ENCODE results near the gene ANKRD34A.

Gene ANKRD34A

DNA sequence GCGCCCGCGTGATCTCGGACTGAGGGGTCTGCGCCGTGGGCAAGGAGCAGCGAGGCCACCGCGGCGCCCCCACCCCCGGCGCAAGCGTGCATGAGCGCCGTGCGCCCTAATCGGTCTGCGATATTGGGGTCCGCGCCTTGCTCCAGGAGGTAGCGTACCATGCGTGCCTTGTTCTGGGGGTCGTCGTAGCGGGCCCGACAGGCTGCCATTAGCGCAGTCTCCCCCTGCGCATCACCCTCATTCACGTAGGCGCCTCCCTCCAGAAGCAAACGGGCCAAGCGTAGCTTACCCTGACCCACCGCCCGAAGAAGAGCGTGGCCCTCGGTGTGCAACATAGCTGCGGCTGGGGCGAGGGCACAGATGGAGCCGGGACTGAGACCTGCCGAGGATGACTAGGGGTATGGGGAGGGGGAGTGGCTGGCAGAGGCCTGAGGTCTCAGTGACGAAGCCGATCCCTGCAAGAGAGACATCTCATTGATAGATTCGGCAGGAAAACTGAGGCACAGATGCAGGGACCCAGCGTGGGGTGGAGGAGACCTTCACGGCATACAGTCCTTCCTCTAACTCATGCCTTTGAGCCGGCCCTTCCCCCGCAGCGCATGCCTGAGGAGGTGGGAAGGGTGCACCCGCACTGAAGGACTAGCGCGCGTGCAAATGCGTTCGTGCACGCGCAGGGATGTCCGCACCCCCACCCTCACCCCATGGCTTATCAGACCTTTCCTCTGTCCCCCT, 2.8 kb downstream of the ANKRD34A start:
- no peaks in the 10 kb centered on the region for H4K20me1 ChIP-seq (ENCODE audit: insufficient read depth, low read length)
- DNase-seq: no peak
- H3K79me2 ChIP-seq (ENCODE audit: low read length): no peaks in the 10 kb centered on the region
- peak; percentile 95 for TF ChIP-seq EZH2 (optimal IDR thresholded peaks at IDR 0.05; ENCODE audit: low read depth, low read length)
- no peak for TF ChIP-seq EZH2phosphoT487 (IDR thresholded peaks at IDR 0.05; ENCODE audit: low read length)
- TF ChIP-seq, protein P1, sequence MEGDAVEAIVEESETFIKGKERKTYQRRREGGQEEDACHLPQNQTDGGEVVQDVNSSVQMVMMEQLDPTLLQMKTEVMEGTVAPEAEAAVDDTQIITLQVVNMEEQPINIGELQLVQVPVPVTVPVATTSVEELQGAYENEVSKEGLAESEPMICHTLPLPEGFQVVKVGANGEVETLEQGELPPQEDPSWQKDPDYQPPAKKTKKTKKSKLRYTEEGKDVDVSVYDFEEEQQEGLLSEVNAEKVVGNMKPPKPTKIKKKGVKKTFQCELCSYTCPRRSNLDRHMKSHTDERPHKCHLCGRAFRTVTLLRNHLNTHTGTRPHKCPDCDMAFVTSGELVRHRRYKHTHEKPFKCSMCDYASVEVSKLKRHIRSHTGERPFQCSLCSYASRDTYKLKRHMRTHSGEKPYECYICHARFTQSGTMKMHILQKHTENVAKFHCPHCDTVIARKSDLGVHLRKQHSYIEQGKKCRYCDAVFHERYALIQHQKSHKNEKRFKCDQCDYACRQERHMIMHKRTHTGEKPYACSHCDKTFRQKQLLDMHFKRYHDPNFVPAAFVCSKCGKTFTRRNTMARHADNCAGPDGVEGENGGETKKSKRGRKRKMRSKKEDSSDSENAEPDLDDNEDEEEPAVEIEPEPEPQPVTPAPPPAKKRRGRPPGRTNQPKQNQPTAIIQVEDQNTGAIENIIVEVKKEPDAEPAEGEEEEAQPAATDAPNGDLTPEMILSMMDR (IDR thresholded peaks at IDR 0.05; ENCODE audit: low read length): no peak
- no peak overlapping the region for H3K27ac ChIP-seq (ENCODE audit: low read length)
- no peak overlapping the region for H3K9ac ChIP-seq (ENCODE audit: low read length)
- H2AFZ ChIP-seq (ENCODE audit: low read length): peak overlapping the region; percentile 52
- peak overlapping the region; percentile 88 for H3K4me2 ChIP-seq (ENCODE audit: low read depth, low read length)
- H3K9me3 ChIP-seq (replicated peaks; ENCODE audit: insufficient read depth, low read length): no peaks in the 10 kb centered on the region
- H3K4me3 ChIP-seq (ENCODE audit: low read length): peak overlapping the region; percentile 56
- H3K36me3 ChIP-seq (replicated peaks; ENCODE audit: insufficient read depth, low read length): no peaks in the 10 kb centered on the region
- H3K27me3 ChIP-seq (replicated peaks; ENCODE audit: insufficient read depth, low read length): peaks cover 62% of the 10 kb centered on the region
- H3K9me2 ChIP-seq (replicated peaks; ENCODE audit: insufficient read depth, low read length): no peaks in the 10 kb centered on the region
- H3K4me1 ChIP-seq (ENCODE audit: low read length): peaks cover 50% of the 10 kb centered on the region
- peaks cover 19% of the 10 kb centered on the region; the same call in 1 of the 2 replicates for H3F3A ChIP-seq (ENCODE audit: insufficient read depth, low read length)

DNA sequence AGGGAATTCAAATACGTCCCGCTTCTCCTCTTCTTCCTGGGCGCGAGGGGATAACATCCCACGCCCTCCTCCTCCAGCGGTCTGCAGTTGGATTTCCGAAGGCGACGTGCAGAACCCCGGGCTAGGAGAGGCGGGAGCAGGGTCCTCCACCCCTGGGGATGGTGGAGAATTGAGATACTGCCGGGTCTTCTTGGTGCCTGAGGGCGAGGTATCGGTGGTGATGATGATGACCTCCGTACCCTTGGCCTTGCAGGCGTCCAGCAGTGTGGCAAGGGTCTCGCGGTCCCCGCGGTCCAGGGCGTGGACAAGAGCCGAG, 3.3 kb downstream of the ANKRD34A start:
- H3K4me3 ChIP-seq (ENCODE audit: low read length): peak overlapping the region; percentile 56
- no peak for DNase-seq
- H3F3A ChIP-seq (ENCODE audit: insufficient read depth, low read length): peaks cover 20% of the 10 kb centered on the region; the same call in 1 of the 2 replicates
- no peak for TF ChIP-seq EZH2 (optimal IDR thresholded peaks at IDR 0.05; ENCODE audit: low read depth, low read length)
- TF ChIP-seq EZH2phosphoT487 (IDR thresholded peaks at IDR 0.05; ENCODE audit: low read length): no peak; the same call in 1 of the 2 replicates
- TF ChIP-seq, protein P1 (IDR thresholded peaks at IDR 0.05; ENCODE audit: low read length): no peak
- H3K27ac ChIP-seq (ENCODE audit: low read length): no peak overlapping the region
- peak overlapping the region; percentile 88 for H3K4me2 ChIP-seq (ENCODE audit: low read depth, low read length)
- H4K20me1 ChIP-seq (ENCODE audit: insufficient read depth, low read length): no peaks in the 10 kb centered on the region
- H3K79me2 ChIP-seq (ENCODE audit: low read length): no peaks in the 10 kb centered on the region
- H3K9me2 ChIP-seq (replicated peaks; ENCODE audit: insufficient read depth, low read length): no peaks in the 10 kb centered on the region
- peaks cover 52% of the 10 kb centered on the region for H3K4me1 ChIP-seq (ENCODE audit: low read length)
- H3K27me3 ChIP-seq (replicated peaks; ENCODE audit: insufficient read depth, low read length): peaks cover 64% of the 10 kb centered on the region
- H3K9ac ChIP-seq (ENCODE audit: low read length): no peak overlapping the region
- H3K36me3 ChIP-seq (replicated peaks; ENCODE audit: insufficient read depth, low read length): no peaks in the 10 kb centered on the region
- peak overlapping the region; percentile 52 for H2AFZ ChIP-seq (ENCODE audit: low read length)
- no peaks in the 10 kb centered on the region for H3K9me3 ChIP-seq (replicated peaks; ENCODE audit: insufficient read depth, low read length)

DNA sequence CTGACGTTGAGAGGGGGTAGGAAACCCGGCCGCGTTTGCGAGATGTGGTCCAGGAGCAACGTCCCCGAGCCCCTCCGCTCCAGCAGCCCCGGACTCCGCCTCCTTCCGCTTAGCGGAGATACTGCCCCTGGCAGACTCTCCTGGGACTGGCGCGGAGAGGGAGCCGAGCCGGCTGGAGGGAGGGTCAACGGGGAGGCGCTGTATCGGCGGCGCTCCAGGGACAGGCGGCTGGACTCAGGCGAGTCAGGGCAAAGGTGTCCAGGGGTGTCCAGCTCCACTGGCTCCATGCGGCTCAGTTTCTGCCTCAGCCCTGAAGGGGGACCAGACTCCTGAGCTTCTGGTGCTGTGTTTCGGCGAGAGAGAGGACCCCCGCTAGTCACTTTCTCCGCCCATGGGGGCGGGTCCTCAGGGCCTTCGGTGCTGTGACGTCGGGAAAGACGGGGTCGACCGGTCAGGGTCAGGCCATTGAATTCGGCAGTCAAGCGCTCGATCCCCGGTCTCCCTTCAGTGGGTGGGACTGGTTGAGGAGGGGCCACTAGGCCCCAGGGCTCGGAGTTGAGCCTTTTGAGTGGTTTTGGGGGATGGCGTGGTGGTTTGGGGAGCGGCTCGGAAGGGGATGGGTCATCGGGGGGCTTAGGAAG, 3.8 kb downstream of the ANKRD34A start:
- Histone ChIP-seq H3K9me3 (replicated peaks; ENCODE audit: insufficient read depth, low read length) (no peaks in the 10 kb centered on the region), H3K9me2 (replicated peaks; ENCODE audit: insufficient read depth, low read length) (no peaks in the 10 kb centered on the region), H2AFZ (ENCODE audit: low read length) (peak overlapping the region; percentile 52), H3K9ac (ENCODE audit: low read length) (no peak overlapping the region), H3K4me2 (ENCODE audit: low read depth, low read length) (peak overlapping the region; percentile 88), H3F3A (ENCODE audit: insufficient read depth, low read length) (peaks cover 20% of the 10 kb centered on the region; the same call in 1 of the 2 replicates), H3K4me3 (ENCODE audit: low read length) (peak overlapping the region; percentile 56), H3K27ac (ENCODE audit: low read length) (no peak overlapping the region), H3K79me2 (ENCODE audit: low read length) (no peaks in the 10 kb centered on the region), H3K4me1 (ENCODE audit: low read length) (peaks cover 52% of the 10 kb centered on the region), H4K20me1 (ENCODE audit: insufficient read depth, low read length) (no peaks in the 10 kb centered on the region), H3K36me3 (replicated peaks; ENCODE audit: insufficient read depth, low read length) (no peaks in the 10 kb centered on the region), H3K27me3 (replicated peaks; ENCODE audit: insufficient read depth, low read length) (peaks cover 64% of the 10 kb centered on the region)
- DNase-seq: no peak
- TF ChIP-seq, protein P1 (IDR thresholded peaks at IDR 0.05; ENCODE audit: low read length): no peak
- peak; percentile 77; the same call in 1 of the 2 replicates for TF ChIP-seq EZH2phosphoT487 (IDR thresholded peaks at IDR 0.05; ENCODE audit: low read length)
- peak; percentile 32 for TF ChIP-seq EZH2 (optimal IDR thresholded peaks at IDR 0.05; ENCODE audit: low read depth, low read length)

Data from MM.1S (cell line).